ENCODE results near the gene RPTN. TPM values are rescaled to one million over a fixed set of nuclear protein-coding genes. Genes with fewer than 3 reads are reported as not detected.
A peak's percentile ranks its signal among the peaks of the same experiment; 100 is the strongest.
"Not testable (repeated sequence)": the region's sequence is repeated elsewhere in the genome, so short reads cannot be mapped to it uniquely, and the experiment has no call there.

Gene RPTN
- total RNA-seq, 6 donors from 2014 or later: not detected

- 82 to 86% methylated on average over 3 of the region's 3 CpGs for WGBS, 2 donors
- TF ChIP-seq POLR2A (IDR thresholded peaks at IDR 0.05): no peak
- no peak for TF ChIP-seq CTCF (IDR thresholded peaks at IDR 0.05)
- no peak for TF ChIP-seq EP300 (IDR thresholded peaks at IDR 0.05)
- TF ChIP-seq POLR2AphosphoS5 (IDR thresholded peaks at IDR 0.05): no peak
- ATAC-seq (ENCODE audit: low FRiP score in 2 of 2): no peak
Observed at GRCh38 chr1:152153996-152154395, 5.0 kb downstream of the RPTN start.

GRCh38 chr1:152151646-152152045 lies 7.4 kb downstream of the RPTN start:
- no peaks in the 10 kb centered on the region for H3K27me3 ChIP-seq
- WGBS, 2 donors: 56 to 63% methylated on average over 2 of the region's 2 CpGs
- TF ChIP-seq POLR2A (IDR thresholded peaks at IDR 0.05): no peak
- TF ChIP-seq EP300 (IDR thresholded peaks at IDR 0.05): no peak
- no peak for TF ChIP-seq CTCF (IDR thresholded peaks at IDR 0.05)
- no peak for TF ChIP-seq POLR2AphosphoS5 (IDR thresholded peaks at IDR 0.05)
- H3K4me3 ChIP-seq: no peak overlapping the region
- no peaks in the 10 kb centered on the region for H3K4me1 ChIP-seq
- no peaks in the 10 kb centered on the region for H3K36me3 ChIP-seq
- ATAC-seq (ENCODE audit: low FRiP score in 2 of 2) (no peak), DNase-seq (no peak)
- no peak overlapping the region for H3K27ac ChIP-seq
- peaks cover 0 to 14% (median 10%) of the 10 kb centered on the region in 4 donors for H3K9me3 ChIP-seq

More at GRCh38 chr1:152153996-152154395, 5.0 kb downstream of the RPTN start:
- Histone ChIP-seq H3K36me3 (no peaks in the 10 kb centered on the region), H3K27me3 (no peaks in the 10 kb centered on the region), H3K4me3 (no peak overlapping the region), H3K27ac (no peak overlapping the region), H3K9me3 (peaks cover 0 to 2% (median 0%) of the 10 kb centered on the region in 4 donors), H3K4me1 (no peaks in the 10 kb centered on the region)
- no peak for DNase-seq

GRCh38 chr1:152148981-152149380 lies 10.0 kb downstream of the RPTN start:
- WGBS, 2 donors: 59 to 76% methylated on average over 1 of the region's 1 CpG
- Histone ChIP-seq H3K4me1 (no peaks in the 10 kb centered on the region), H3K27ac (no peak overlapping the region), H3K4me3 (no peak overlapping the region), H3K27me3 (no peaks in the 10 kb centered on the region), H3K9me3 (peaks cover 0 to 14% (median 10%) of the 10 kb centered on the region in 4 donors), H3K36me3 (no peaks in the 10 kb centered on the region)
- ATAC-seq (ENCODE audit: low FRiP score in 2 of 2): no peak
- TF ChIP-seq EP300 (IDR thresholded peaks at IDR 0.05): no peak
- no peak for TF ChIP-seq POLR2AphosphoS5 (IDR thresholded peaks at IDR 0.05)
- no peak for TF ChIP-seq POLR2A (IDR thresholded peaks at IDR 0.05)
- TF ChIP-seq CTCF (IDR thresholded peaks at IDR 0.05): no peak
- no peak for DNase-seq

- Histone ChIP-seq H3K27me3 (no peaks in the 10 kb centered on the region), H3K9me3 (peaks cover 0 to 14% (median 10%) of the 10 kb centered on the region in 4 donors), H3K4me3 (no peak overlapping the region), H3K27ac (no peak overlapping the region), H3K4me1 (no peaks in the 10 kb centered on the region), H3K36me3 (no peaks in the 10 kb centered on the region)
- TF ChIP-seq POLR2A (IDR thresholded peaks at IDR 0.05) (no peak), POLR2AphosphoS5 (IDR thresholded peaks at IDR 0.05) (no peak), CTCF (IDR thresholded peaks at IDR 0.05) (no peak)
- ATAC-seq (ENCODE audit: low FRiP score in 2 of 2): no peak
- WGBS, 2 donors: 57 to 67% methylated on average over 2 to 3 of the region's 3 CpGs
- DNase-seq: no peak
Observed at GRCh38 chr1:152148051-152148450, 11.0 kb downstream of the RPTN start.

GRCh38 chr1:152145769-152146168 lies 13.3 kb downstream of the RPTN start:
- no peak overlapping the region for H3K4me3 ChIP-seq
- DNase-seq (no peak), ATAC-seq (ENCODE audit: low FRiP score in 2 of 2) (no peak)
- no peak for TF ChIP-seq POLR2AphosphoS5 (IDR thresholded peaks at IDR 0.05)
- TF ChIP-seq CTCF (IDR thresholded peaks at IDR 0.05): no peak
- no peak for TF ChIP-seq EP300 (IDR thresholded peaks at IDR 0.05)
- no peak for TF ChIP-seq POLR2A (IDR thresholded peaks at IDR 0.05)
- WGBS, 2 donors: 73 to 79% methylated on average over 4 of the region's 4 CpGs
- no peaks in the 10 kb centered on the region for H3K4me1 ChIP-seq
- no peaks in the 10 kb centered on the region for H3K27me3 ChIP-seq
- H3K27ac ChIP-seq: no peak overlapping the region
- no peaks in the 10 kb centered on the region for H3K36me3 ChIP-seq
- H3K9me3 ChIP-seq: peaks cover 0 to 14% (median 10%) of the 10 kb centered on the region in 4 donors

GRCh38 chr1:152144674-152145183 lies 14.3 kb downstream of the RPTN start:
- not testable (repeated sequence) for H3K4me3 ChIP-seq; H3K27ac ChIP-seq; H3K36me3 ChIP-seq; H3K27me3 ChIP-seq; ATAC-seq (ENCODE audit: low FRiP score in 2 of 2); H3K4me1 ChIP-seq
- H3K9me3 ChIP-seq: peaks cover 0 to 14% (median 10%) of the 10 kb centered on the region in 4 donors
- WGBS, 2 donors: 90 to 92% methylated on average over 2 to 5 of the region's 25 CpGs
- DNase-seq: peak in 1 of 2 donors; percentile 77

All from upper lobe of left lung (tissue), 6 donors.